BE2C (cell line): Measurements from ENCODE around the gene ACKR3.

Experiments used
- DNase-seq: peaks from one replicate; pipeline ENCODE4 v3.0.0-alpha.2; 2020
- H3K27me3 ChIP-seq: fragments of 250-450 bp; sonication (Bioruptor Pico); 2 replicates; pipeline ENCODE4 v1.5.1; 2020; ENCODE audit warnings: mild to moderate bottlenecking
- H3K36me3 ChIP-seq: fragments of 250-450 bp; sonication (Bioruptor Pico); 2 replicates; pipeline ENCODE4 v1.5.1; 2020; ENCODE audit warnings: mild to moderate bottlenecking
- H3K4me1 ChIP-seq: fragments of 250-450 bp; sonication (Bioruptor Pico); 2 replicates; pipeline ENCODE4 v1.5.1; 2020
- H3K4me3 ChIP-seq: 2 replicates; pipeline ENCODE4 v1.5.1; 2011; ENCODE audit warnings: low read depth, low read length
- H3K9me3 ChIP-seq: fragments of 250-450 bp; sonication (Bioruptor Pico); 2 replicates; pipeline ENCODE4 v1.5.1; 2020
- CTCF ChIP-seq: IDR thresholded peaks from 2 replicates; pipeline ENCODE4 v1.5.1; 2012; ENCODE audit warnings: mild to moderate bottlenecking, low read depth, low read length

The ACKR3 gene

GRCh38 chr2:236581546-236581945 is 11.9 kb downstream of the ACKR3 start:
- no peak for DNase-seq
- H3K27me3 ChIP-seq = peaks cover 3% of the 10 kb centered on the region; the same call in 1 of the 2 replicates
- no peak for TF ChIP-seq CTCF
- no peaks in the 10 kb centered on the region for H3K9me3 ChIP-seq
- no peak overlapping the region for H3K4me3 ChIP-seq
- no peaks in the 10 kb centered on the region for H3K4me1 ChIP-seq
- no peaks in the 10 kb centered on the region for H3K36me3 ChIP-seq

DNA sequence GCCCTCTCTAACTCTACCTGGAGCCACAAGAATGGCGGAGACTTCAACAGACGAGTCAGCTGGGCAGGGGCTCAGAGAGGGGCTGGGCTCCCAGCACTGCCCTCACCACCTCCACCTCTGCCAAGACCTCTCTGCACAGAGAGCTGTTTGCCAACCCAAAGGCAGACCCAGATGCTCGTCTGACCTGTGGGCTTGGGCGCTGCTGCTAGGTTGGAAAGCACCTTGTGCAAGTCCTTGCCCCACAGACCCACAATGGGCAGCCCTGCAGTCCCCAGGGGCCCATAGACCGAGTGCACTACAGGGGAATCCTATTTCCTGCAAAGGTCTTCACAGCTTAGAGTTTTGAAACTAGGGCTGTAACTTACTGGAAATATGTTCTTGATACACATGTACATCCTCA is 13.3 kb downstream of the ACKR3 start:
- Histone ChIP-seq H3K27me3 (peaks cover 3% of the 10 kb centered on the region; the same call in 1 of the 2 replicates), H3K9me3 (no peaks in the 10 kb centered on the region), H3K4me3 (no peak overlapping the region), H3K36me3 (no peaks in the 10 kb centered on the region), H3K4me1 (no peaks in the 10 kb centered on the region)
- no peak for TF ChIP-seq CTCF
- no peak for DNase-seq

GRCh38 chr2:236583621-236584203 is 14.1 kb downstream of the ACKR3 start:
- H3K4me1 ChIP-seq = no peaks in the 10 kb centered on the region
- no peak for DNase-seq
- no peaks in the 10 kb centered on the region for H3K36me3 ChIP-seq
- no peak overlapping the region for H3K4me3 ChIP-seq
- TF ChIP-seq CTCF = no peak
- no peaks in the 10 kb centered on the region for H3K9me3 ChIP-seq
- peaks cover 5% of the 10 kb centered on the region for H3K27me3 ChIP-seq

DNA sequence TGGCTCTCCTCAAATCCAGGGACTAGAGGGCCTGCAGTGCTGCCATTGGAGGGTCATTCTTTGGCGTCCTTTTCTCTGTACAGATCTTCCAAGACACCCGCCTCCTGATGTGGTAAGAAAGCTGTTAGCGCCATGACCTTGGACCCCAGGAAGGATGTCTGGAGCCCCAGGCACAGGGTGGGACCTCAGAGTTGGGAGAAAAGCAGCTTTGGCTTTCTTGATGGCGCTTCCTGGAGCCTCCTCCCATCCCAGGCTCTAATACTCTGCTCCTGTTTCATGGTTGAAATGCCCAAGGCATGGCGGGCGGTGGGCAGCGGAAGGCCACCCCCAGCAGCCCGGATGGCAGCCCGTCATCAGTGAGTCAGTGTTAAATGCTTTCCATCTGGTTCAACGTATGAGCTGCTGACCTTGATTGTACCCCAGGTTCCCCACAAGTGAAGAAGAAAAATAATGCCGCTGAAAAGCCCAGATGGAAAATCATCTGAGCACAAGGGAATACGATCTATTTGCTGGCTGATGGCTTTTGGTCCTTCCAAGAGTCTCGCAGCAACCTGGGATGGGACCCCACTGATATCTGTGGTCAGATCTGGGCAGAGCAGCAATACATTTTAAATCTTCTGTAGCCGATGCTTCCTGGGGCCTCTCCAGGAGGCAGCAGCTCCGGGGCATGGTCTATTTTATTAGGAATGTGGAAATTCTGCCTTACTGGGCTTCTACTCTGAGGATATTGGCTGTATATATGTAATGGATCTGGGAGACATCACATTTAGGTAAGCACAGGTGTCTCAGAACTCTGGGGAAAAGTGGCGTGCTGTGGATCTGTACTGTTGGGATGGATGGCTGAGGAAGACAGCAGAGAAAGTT is 15.1 kb downstream of the ACKR3 start:
- Histone ChIP-seq H3K4me3 (no peak overlapping the region), H3K4me1 (no peaks in the 10 kb centered on the region), H3K9me3 (no peaks in the 10 kb centered on the region), H3K27me3 (peaks cover 7% of the 10 kb centered on the region), H3K36me3 (no peaks in the 10 kb centered on the region)
- DNase-seq = no peak
- no peak for TF ChIP-seq CTCF

DNA sequence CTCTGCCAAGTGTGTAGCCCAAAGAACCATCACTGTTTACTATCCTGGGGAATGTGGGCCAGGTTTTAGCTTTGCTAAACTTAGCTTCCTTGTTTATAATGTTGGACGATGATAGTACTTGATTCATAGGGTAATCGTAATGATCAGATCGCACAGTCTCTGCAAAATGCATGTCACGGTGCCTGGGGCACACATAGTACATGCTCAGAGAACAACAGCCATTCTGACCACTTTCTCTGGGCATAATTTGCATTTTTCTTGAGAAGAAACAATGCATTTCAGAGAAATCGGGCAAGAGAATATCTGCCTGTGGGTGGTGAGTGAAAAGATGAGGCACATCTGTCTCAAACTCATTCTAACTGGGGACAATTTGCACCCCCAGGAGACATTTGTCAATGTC is 16.3 kb downstream of the ACKR3 start:
- no peaks in the 10 kb centered on the region for H3K36me3 ChIP-seq
- no peaks in the 10 kb centered on the region for H3K4me1 ChIP-seq
- no peak overlapping the region for H3K4me3 ChIP-seq
- TF ChIP-seq CTCF = no peak
- H3K9me3 ChIP-seq = no peaks in the 10 kb centered on the region
- DNase-seq = no peak
- peaks cover 7% of the 10 kb centered on the region for H3K27me3 ChIP-seq
